ENCODE measurements around the gene UQCC5.
"Not testable (repeated sequence)": the region's sequence is repeated elsewhere in the genome, so short reads cannot be mapped to it uniquely, and the experiment has no call there.

UQCC5 gene

DNA sequence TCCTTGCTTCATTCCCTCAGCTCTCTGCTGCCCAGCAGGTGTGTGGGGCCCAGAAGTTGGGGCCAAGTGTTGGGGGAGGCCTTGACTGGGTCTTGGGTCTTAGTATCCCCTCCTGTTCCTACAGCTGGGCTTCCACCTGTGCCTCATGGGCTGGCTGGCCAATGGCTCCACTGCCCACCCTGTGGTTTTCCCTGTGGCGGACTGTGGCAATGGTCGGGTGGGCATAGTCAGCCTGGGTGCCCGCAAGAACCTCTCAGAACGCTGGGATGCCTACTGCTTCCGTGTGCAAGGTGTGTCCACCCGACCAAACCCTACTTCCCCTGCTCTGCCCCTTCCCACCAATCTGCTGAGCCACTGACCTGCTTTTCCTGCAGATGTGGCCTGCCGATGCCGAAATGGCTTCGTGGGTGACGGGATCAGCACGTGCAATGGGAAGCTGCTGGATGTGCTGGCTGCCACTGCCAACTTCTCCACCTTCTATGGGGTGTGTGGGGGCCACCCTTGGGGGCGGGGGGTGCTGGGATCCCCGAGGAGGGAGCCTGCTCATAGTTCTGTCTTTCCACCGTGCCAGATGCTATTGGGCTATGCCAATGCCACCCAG is 13.7 kb upstream of the UQCC5 start:
- DNase-seq (ENCODE audit: low read depth in 3 of 3), result no peak

DNA sequence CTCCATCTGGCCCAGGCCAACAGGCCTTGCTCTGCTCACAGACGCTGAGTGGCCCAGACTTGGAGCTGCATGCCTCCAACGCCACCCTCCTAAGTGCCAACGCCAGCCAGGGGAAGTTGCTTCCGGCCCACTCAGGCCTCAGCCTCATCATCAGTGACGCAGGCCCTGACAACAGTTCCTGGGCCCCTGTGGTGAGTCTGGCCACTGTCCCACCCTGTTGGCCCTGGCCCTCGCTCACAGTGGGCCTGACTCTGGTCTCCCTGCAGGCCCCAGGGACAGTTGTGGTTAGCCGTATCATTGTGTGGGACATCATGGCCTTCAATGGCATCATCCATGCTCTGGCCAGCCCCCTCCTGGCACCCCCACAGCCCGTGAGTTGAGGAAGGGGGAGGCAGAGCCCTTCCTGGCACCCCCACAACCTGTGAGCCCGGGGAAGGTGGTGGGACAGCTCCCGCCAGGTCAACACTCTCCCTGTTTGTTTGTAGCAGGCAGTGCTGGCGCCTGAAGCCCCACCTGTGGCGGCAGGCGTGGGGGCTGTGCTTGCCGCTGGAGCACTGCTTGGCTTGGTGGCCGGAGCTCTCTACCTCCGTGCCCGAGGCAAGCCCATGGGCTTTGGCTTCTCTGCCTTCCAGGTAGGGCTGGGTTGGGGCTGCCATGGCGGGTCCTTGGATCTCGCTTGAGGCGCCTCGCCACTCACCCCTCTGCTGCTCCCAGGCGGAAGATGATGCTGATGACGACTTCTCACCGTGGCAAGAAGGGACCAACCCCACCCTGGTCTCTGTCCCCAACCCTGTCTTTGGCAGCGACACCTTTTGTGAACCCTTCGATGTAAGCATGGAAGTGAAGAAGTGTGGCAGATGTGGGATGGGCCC is 12.8 kb upstream of the UQCC5 start:
- no peak for DNase-seq (ENCODE audit: low read depth in 3 of 3)

DNA sequence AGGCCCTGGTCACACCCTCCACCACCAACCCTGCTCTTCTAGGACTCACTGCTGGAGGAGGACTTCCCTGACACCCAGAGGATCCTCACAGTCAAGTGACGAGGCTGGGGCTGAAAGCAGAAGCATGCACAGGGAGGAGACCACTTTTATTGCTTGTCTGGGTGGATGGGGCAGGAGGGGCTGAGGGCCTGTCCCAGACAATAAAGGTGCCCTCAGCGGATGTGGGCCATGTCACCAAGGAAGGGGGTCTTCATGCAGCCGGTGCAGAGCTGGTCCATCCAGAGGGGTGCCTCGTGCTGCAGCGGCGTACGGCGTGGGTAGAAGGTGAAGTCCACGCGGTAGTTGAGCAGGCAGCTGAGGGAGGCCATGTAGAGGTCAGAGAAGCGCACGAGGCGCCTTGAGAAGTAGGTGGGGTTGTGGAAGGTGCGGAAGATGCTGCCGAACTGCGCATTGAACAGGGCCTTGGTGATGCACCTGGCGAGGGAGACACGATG is 12.1 kb upstream of the UQCC5 start:
- DNase-seq (ENCODE audit: low read depth in 3 of 3), result no peak

DNA sequence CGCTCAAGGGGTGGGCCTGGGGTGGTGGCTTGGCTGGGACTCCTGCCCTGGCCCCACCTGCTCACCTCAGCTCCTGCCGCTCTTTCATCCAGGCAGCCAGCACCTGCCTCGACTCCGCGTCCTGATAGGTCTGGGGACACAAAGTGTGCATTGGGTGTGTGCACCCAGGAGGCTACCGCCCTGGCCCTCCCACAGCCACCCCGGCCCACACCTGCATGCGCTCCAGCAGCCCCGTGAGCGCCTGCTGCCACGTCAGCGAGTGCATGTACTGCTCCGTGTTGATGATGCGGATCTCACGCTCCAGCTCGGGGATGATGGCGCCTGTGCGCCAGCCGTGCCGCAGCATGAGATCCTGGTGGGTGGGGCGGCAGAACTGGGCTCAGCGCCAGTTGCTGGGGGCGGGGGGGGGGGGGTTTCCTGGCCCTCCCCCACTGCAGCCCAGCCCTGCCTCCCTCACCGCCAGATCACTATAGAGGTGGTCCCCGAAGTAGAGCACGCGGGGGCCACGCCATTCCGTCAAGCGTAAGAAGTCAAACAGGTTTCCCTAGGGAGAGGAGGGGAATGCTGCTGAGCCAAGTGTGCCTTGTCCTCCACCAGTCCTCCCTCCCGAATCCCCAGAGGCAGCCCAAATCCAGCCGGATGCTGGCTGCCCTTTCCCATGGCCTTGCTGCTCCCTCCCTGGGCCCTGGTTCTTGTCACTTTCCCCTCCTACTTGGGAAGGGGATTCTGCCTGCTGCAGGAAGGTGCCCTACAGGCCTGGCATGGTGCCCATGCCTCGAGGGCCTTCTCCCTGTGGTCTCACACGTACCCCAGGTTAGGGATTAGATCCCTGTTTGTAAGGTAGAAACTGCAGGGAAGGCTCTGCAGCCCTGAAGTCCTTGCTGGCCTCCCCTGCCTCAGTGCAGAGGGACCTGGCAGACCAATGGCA is 11.4 kb upstream of the UQCC5 start:
- DNase-seq (ENCODE audit: low read depth in 3 of 3), result no peak

GRCh38 chr3:52525680-52526561 is 10.5 kb upstream of the UQCC5 start:
- DNase-seq (ENCODE audit: low read depth in 3 of 3), result no peak

DNA sequence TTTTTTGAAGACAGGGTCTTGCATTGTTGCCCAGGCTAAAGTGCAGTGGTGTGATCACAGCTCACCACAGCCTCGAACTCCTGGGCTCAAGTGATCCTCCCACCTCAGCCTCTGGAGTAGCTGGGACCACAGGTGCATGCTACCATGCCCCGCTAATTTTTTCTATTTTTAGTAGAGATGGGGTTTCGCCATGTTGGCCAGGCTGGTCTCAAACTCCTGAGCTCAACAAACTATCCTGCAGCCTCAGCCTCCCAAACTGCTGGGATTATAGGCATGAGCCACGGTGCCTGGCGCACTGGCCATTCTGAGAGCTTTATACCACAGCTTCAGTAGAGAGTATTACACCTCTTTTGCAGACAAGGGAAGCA is 9.8 kb upstream of the UQCC5 start:
- not testable (repeated sequence) for DNase-seq (ENCODE audit: low read depth in 3 of 3)

DNA sequence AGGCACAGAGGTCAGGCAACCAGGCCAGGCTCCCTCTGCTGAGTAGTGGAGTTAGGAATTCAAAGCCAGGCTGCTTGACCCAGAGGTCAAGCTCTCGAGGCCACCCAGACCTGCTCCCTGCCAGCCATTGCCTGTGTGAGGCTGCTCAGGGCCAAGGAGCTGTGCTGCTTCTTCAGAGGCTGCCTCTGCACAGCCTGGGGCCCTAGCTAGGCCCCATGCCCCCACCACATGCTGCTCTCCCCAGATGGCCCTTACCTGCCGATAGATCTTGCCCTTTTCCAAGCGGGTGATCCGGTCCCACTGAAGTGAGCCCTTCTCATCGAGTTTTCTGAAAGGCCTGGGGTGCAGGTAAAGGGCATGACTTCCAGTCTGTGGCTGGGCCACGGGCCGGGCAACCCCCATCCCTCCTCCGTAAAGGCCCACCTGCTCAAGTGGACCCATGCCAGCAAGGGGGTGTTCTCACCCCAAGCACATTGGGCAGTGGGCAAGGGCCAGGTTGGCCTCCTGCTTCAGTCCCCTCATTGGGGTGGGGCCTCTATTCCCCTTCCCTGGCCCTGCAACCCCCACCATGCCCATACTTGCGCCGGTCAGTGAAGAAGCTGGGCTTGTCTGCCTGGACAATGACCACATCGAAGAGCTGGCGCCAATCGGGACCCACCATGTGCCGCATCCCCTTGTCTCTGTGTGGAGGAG is 9.2 kb upstream of the UQCC5 start:
- no peak for DNase-seq (ENCODE audit: low read depth in 3 of 3)

DNA sequence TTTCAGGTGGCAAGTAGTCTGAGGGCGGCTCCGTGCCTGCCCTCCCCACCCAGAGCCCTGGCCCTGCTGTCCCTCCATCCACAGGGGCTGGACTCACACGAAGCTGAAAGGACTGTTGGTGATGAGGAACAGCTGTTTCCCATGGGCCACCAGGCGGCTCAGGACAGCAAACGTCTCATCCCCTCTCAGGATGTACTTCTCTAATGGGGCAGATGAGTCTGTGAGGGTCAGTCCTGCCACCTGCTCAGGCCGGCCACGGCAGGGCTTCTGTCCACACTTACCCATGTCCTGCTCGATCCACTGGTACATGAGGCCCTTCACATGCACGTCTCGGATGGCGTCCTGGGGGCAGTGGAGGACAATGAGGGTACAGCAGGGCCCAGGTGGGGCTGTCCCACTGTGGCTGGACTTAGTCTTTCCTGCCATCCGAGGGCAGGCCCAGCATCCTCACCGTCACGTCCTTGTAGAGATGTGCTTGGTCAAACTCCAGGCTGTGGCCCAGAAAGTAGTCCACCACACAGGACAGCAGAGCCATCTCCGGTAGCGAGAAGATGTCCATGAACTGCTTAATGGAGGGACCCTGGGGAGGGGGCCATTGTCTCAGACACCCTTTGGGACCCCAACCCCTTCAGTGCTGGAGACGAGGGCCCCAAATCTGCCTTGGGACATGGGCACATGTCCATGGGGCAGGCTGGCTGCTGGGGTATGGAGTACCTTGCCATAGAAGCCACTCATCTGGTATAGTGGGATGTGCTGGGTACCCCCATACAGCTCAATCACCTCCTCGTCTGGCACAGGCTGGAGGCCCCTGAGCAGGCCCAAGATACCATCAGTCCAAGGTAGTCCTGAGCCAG is 8.4 kb upstream of the UQCC5 start:
- no peak for DNase-seq (ENCODE audit: low read depth in 3 of 3)

DNA sequence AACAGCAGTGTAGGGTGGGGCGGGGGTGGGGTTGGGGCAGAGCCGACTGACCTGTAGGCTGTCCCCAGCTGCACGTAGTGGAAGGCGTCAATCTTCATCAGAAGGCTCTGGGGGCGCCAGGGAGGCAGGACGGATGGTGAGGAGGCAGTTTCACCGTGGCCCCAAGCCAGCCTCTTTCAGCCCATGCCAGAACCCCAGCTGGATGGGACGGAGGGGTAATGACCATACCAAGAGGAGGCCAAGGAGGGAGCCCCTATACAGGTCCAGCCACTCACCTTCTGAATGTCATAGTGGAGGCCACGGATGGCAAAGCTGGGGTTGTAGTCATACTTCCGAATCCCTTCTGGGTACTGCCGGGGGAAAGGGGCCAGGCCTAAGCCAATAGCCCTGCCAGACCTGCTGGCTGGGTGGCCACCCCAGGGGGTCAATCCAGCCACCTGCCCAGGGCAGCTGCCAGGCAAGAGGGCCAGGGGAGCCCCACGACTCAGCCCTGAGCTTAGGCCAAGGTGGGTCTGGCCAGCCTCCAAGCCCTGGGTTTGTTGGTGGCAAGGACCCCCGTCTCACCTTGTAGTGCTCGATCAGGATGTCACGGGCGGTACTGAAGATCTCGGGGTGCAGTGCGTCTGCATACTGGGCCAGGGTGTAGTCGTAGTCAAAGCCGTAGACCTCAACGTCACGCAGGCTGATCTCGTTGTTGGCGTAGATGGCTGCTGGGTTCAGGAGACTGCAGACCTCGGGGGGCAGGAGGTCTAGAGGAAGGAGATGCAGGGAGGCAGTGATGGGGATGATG is 7.6 kb upstream of the UQCC5 start:
- DNase-seq (ENCODE audit: low read depth in 3 of 3), result no peak

GRCh38 chr3:52529376-52530333 is 6.8 kb upstream of the UQCC5 start:
- DNase-seq (ENCODE audit: low read depth in 3 of 3), result no peak

DNA sequence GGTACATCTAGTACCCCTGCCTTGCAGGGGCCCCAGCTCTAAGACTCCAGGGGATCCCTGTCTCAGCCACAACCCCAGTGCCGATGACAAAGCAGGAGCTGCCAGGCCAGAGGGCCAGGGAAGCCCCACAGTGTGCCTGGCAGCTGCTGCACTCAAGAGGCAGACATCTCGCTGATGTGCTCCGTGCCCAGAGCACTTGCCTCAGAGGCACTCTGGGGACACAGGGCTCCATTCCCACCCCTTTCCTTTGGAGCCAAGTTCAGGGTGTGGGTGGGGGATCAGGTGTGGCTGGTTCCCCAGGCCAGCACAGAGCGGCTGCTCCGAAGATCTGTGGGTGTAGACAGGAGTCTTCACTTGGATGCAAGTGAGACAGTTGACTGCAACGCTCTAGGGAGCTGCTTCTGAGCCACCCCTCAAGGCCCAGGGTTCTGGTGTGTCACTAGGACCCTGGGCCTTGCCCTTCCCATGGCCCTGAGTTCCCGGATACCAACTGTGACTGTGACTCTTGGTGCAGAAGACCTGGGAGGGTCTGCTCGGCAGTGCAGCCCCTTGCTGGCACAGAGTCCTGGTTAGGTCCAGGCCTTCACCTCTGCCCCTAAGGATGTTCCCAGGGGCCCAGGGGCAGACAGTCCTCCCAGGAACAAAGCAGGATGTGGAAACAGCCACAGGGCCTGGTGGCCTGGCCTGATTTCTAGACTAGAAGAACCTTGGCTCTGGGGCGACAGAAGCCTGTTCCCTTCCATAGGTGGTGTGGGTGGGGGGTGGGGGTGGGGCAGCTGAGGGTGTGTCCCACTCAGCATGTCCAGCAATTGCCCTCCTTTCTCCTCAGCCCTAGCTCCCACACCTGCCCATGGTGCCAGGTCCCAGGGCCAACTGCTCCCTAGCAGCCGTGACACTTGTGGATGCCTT is 5.2 kb upstream of the UQCC5 start:
- no peak for DNase-seq (ENCODE audit: low read depth in 3 of 3)

GRCh38 chr3:52531860-52532516 is 4.4 kb upstream of the UQCC5 start:
- no peak for DNase-seq (ENCODE audit: low read depth in 3 of 3)

DNA sequence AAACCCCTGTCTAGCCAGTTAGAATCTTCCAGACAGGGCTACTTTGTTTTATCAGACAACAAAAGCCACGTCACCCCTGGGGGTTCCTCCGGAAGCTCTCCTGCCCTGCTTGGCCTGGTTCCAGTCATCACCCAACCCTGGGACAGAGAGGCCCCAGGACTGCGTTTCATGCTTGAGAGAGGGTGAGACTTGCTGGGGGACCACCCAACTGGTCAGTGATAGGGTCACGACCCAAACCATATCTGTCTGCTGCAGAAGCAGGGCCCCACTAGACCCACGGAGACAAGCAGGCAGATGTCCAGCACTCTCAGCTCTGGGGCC is 3.9 kb upstream of the UQCC5 start:
- DNase-seq (ENCODE audit: low read depth in 3 of 3), result no peak

DNA sequence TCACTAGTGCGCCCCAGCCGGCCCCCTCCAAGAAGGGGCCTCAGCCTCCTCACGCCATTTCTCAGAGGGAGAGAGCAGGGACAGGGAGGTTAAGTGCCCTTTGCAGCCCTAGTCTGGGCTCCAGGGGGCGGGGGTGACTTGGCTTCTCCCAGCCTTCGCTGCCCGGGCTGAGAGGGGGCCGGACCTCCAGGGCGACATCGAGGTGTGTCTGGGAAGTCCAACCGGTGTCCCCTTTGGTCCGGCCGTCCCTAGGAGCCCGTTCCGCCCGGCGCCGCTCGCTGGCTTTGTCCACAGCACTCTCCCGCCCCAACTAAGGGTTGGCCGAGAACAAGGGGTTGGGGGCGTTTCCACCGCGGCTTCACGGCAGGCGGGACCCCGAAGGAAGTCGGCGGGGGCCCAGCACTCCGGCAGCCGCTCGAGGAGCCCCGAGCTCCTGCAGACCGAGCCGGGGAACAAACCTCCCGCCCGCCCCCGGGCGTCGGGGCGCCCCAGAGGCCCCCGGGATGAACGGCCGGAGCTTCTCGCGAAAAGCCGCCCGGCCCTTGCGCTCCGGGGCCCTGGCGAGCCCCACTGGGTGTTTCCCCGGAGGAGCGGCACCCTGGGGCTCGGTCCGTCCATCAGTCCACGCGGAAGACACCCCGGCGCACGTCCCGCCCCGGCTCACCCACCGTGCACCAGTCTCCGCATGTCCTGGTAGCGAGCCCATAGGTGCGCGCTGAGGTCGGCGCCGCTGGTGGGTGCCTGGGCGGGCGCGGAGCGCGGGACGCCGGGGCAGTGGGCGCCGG is 3.4 kb upstream of the UQCC5 start:
- DNase-seq (ENCODE audit: low read depth in 3 of 3), result peak in 1 of 3 experiments; percentile 24

DNA sequence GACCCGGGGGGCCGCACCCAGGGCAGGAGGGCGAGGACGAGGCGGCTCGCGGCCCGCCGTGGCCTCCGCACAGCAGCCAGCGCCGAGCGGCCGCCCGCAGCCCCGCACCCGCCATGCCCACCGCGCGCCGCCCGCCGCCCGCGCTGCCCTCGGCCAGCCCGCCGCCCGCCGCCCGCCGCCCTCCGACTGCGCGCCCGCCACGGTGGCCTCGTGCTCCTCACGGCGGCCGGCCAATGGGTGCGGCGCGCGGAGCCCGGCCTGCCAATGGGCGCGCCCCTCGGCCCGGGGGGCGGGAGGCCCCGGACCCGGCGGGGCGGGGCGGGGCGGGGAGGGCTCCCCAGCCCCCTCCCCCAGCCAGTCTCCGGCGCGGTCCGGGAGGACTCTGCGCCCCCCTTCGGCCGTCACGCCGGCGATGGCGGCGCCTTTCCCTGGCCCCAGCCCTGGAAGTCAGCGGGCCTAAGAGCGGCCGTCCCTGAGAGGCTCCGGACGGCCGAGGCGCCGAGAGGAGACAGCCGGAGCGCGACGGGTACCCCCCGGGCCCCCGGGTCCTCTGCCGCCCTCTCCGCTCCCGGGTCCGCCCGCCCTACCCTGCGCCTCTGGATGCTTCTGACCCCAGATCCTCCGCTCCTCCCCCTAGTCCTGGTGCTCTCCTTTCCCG is 2.7 kb upstream of the UQCC5 start, which contains the start of gene NT5DC2:
NT5DC2 (minus strand) TSS at position 235 of the 658 bp plus-strand sequence; CDS start at position 115, 120 bp downstream.
- DNase-seq (ENCODE audit: low read depth in 3 of 3), result peak; percentile 12 to 51 (median 39)

Measured in stimulated activated CD4-positive, alpha-beta T cell treated with anti-CD3 and anti-CD28 coated beads, TNF-alpha, amount 100 ng/mL, for 4 hours (primary cell).